GM19099 (cell line): Measurements from ENCODE around the gene PRSS38.

Experiments used
- POLR2A ChIP-seq: IDR thresholded peaks from 3 replicates; pipeline ENCODE4 v1.6.1; 2011; ENCODE audit warnings: low read depth; ENCODE audit not compliant: insufficient read length; ENCODE audit errors: extremely low read depth

Gene PRSS38

GRCh38 chr1:227815468-227816409 lies at the start of gene PRSS38:
PRSS38 (plus strand) TSS chr1:227815675; CDS start chr1:227815717, 42 bp downstream.
- no peak for TF ChIP-seq POLR2A

GRCh38 chr1:227766015-227766634 lies 49.4 kb upstream of the PRSS38 start:
- TF ChIP-seq POLR2A = no peak

- TF ChIP-seq POLR2A = no peak
Observed at GRCh38 chr1:227766653-227767277, 48.7 kb upstream of the PRSS38 start.

GRCh38 chr1:227767401-227768124 lies 47.9 kb upstream of the PRSS38 start:
- TF ChIP-seq POLR2A = no peak

- no peak for TF ChIP-seq POLR2A
Observed at GRCh38 chr1:227768125-227768439, 47.4 kb upstream of the PRSS38 start.

- no peak for TF ChIP-seq POLR2A
Observed at GRCh38 chr1:227768640-227769039, 46.8 kb upstream of the PRSS38 start.

GRCh38 chr1:227769047-227769935 lies 46.2 kb upstream of the PRSS38 start:
- no peak for TF ChIP-seq POLR2A

GRCh38 chr1:227769936-227770494 lies 45.5 kb upstream of the PRSS38 start:
- TF ChIP-seq POLR2A = no peak

GRCh38 chr1:227770812-227771211 lies 44.7 kb upstream of the PRSS38 start:
- no peak for TF ChIP-seq POLR2A

- no peak for TF ChIP-seq POLR2A
Observed at GRCh38 chr1:227771326-227771725, 44.1 kb upstream of the PRSS38 start.

GRCh38 chr1:227771771-227772170 lies 43.7 kb upstream of the PRSS38 start:
- TF ChIP-seq POLR2A = no peak

GRCh38 chr1:227773558-227773957 lies 41.9 kb upstream of the PRSS38 start:
- TF ChIP-seq POLR2A = no peak

- no peak for TF ChIP-seq POLR2A
Observed at GRCh38 chr1:227774051-227774731, 41.3 kb upstream of the PRSS38 start.
